ENCODE measurements around the gene TMIGD3.

The TMIGD3 gene

GRCh38 chr1:111481387-111482221 lies 21.8 kb downstream of the TMIGD3 start (continued):
- no peak for TF ChIP-seq SALL2 (tag by site-specific recombination; IDR thresholded peaks at IDR 0.05; ENCODE audit: borderline replicate concordance)
- no peak for TF ChIP-seq MEIS1 (CRISPR knock-in tag; IDR thresholded peaks at IDR 0.05; ENCODE audit: borderline replicate concordance)
- no peak for TF ChIP-seq PRDM2 (tag by site-specific recombination; IDR thresholded peaks at IDR 0.05; ENCODE audit: borderline replicate concordance)
- TF ChIP-seq TCF7L2 (IDR thresholded peaks at IDR 0.05; ENCODE audit: borderline replicate concordance, low read depth, low read length), result peak; percentile 33; the same call in 1 of the 2 replicates
- TF ChIP-seq PATZ1 (tag by site-specific recombination; IDR thresholded peaks at IDR 0.05), result no peak
- TF ChIP-seq ZNF221 (tag by site-specific recombination; IDR thresholded peaks at IDR 0.05; ENCODE audit: borderline replicate concordance), result no peak
- no peak for TF ChIP-seq ZNF596 (tag by site-specific recombination; IDR thresholded peaks at IDR 0.05)
- no peak for TF ChIP-seq ZNF292 (tag by site-specific recombination; IDR thresholded peaks at IDR 0.05; ENCODE audit: borderline replicate concordance, low read depth)

GRCh38 chr1:111480674-111481073 lies 22.8 kb downstream of the TMIGD3 start:
- ChIA-PET POLR2A (interaction anchor here (1.8 kb wide), 1 partner anchor 258 kb away, joined by 5 read pairs; the partner anchor contains the start of gene INKA2), CTCF (interaction anchor here (0.8 to 2.8 kb wide), 6 partner anchors 9 to 289 kb away, joined by 3 to 23 read pairs (median 6); no protein-coding TSS in a partner anchor)
- no peak overlapping the region for H3K27ac ChIP-seq (ENCODE audit: extremely low read depth, low read depth, low read length)

GRCh38 chr1:111476761-111477309 lies 26.6 kb downstream of the TMIGD3 start:
- CTCF ChIA-PET, result interaction anchor here (0.6 to 1.2 kb wide), 2 partner anchors 183 to 349 kb away, joined by 3 to 4 read pairs; no protein-coding TSS in a partner anchor
- H3K9me3 ChIP-seq (ENCODE audit: control insufficient read depth, insufficient read depth, low read depth, low read length), result no peaks in the 10 kb centered on the region
- no peak overlapping the region for H3K4me3 ChIP-seq (ENCODE audit: low read depth, low read length)
- TF ChIP-seq ZBTB49 (tag by site-specific recombination; IDR thresholded peaks at IDR 0.05; ENCODE audit: low read depth) (no peak), ZNF600 (tag by site-specific recombination; IDR thresholded peaks at IDR 0.05) (no peak), BCL11B (tag by site-specific recombination; IDR thresholded peaks at IDR 0.05; ENCODE audit: low read depth) (no peak), ZNF701 (tag by site-specific recombination; IDR thresholded peaks at IDR 0.05) (no peak), ZNF10 (tag by site-specific recombination; IDR thresholded peaks at IDR 0.05) (no peak), ZNF580 (tag by site-specific recombination; IDR thresholded peaks at IDR 0.05) (no peak), MYNN (tag by site-specific recombination; IDR thresholded peaks at IDR 0.05; ENCODE audit: borderline replicate concordance) (no peak), OVOL3 (tag by site-specific recombination; IDR thresholded peaks at IDR 0.05) (no peak), ZNF274 (IDR thresholded peaks at IDR 0.05; ENCODE audit: low read length) (no peak), ZNF274 (tag by site-specific recombination; IDR thresholded peaks at IDR 0.05; ENCODE audit: borderline replicate concordance) (no peak), ZNF555 (tag by site-specific recombination; conservative IDR thresholded peaks at IDR 0.05) (no peak), ZNF626 (tag by site-specific recombination; IDR thresholded peaks at IDR 0.05) (no peak)
- no peak overlapping the region for H3K27ac ChIP-seq (ENCODE audit: extremely low read depth, low read depth, low read length)
- POLR2A ChIA-PET, result interaction anchor here (0.7 kb wide), 1 partner anchor 256 kb away, joined by 3 read pairs; no protein-coding TSS in a partner anchor
- H3K36me3 ChIP-seq (ENCODE audit: control insufficient read depth in 2 of 2, insufficient read depth in 1 of 2, low read length in 2 of 2), result peaks cover 0 to 3% of the 10 kb centered on the region in 2 experiments; a peak in 1 of 3 replicates
- no peaks in the 10 kb centered on the region for H3K4me1 ChIP-seq (ENCODE audit: control insufficient read depth, insufficient read depth, low read length)

More at GRCh38 chr1:111480674-111481073, 22.8 kb downstream of the TMIGD3 start:
- H3K36me3 ChIP-seq (ENCODE audit: control insufficient read depth in 2 of 2, insufficient read depth in 1 of 2, low read length in 2 of 2), result no peaks in the 10 kb centered on the region
- no peaks in the 10 kb centered on the region for H3K4me1 ChIP-seq (ENCODE audit: control insufficient read depth, insufficient read depth, low read length)
- no peak for TF ChIP-seq ZNF677 (tag by site-specific recombination; IDR thresholded peaks at IDR 0.05)
- no peak overlapping the region for H3K4me3 ChIP-seq (ENCODE audit: low read depth, low read length)
- H3K9me3 ChIP-seq (ENCODE audit: control insufficient read depth, insufficient read depth, low read depth, low read length), result no peaks in the 10 kb centered on the region

Measured in HEK293 (cell line).